Liver (tissue), 9 donors: ENCODE measurements around the gene SLC35A2. TPM values are rescaled to one million over a fixed set of nuclear protein-coding genes. Genes with fewer than 3 reads are reported as not detected.
"Not testable (repeated sequence)": the region's sequence is repeated elsewhere in the genome, so short reads cannot be mapped to it uniquely, and the experiment has no call there.

Source experiments
- DNase-seq: peaks from one replicate; pipeline ENCODE4 v3.0.0-alpha.2; 2017; ENCODE audit warnings: low spot score
- H3K27ac ChIP-seq, 2 donors: one replicate each; pipeline ENCODE4 v1.7.0; 2013; ENCODE audit warnings: inconsistent platforms in 2 of 2, low read length in 2 of 2, control low read depth in 1 of 2, low read depth in 1 of 2, mild to moderate bottlenecking in 1 of 2
- H3K27me3 ChIP-seq, 4 donors: one replicate each; pipeline versions ENCODE4 v1.6.1 to v1.7.0; 2013; ENCODE audit warnings: low read length in 3 of 4, inconsistent platforms in 1 of 4, mild to moderate bottlenecking in 1 of 4, moderate library complexity in 1 of 4; ENCODE audit not compliant: control insufficient read depth in 4 of 4, insufficient read depth in 4 of 4
- H3K36me3 ChIP-seq, 4 donors: one replicate each; pipeline versions ENCODE4 v1.6.1 to v1.7.0; 2013; ENCODE audit warnings: low read length in 3 of 4, mild to moderate bottlenecking in 3 of 4, low read depth in 1 of 4, moderate library complexity in 1 of 4; ENCODE audit not compliant: control insufficient read depth in 4 of 4, insufficient read depth in 3 of 4
- H3K4me1 ChIP-seq, 4 donors: one replicate each; pipeline versions ENCODE4 v1.6.1 to v1.7.0; 2013; ENCODE audit warnings: low read length in 3 of 4, mild to moderate bottlenecking in 3 of 4, moderate library complexity in 1 of 4; ENCODE audit not compliant: control insufficient read depth in 4 of 4, insufficient read depth in 4 of 4
- H3K4me3 ChIP-seq, 3 donors: one replicate each; pipeline versions ENCODE4 v1.6.1 to v1.7.0; 2013; ENCODE audit warnings: low read length in 3 of 3, control low read depth in 1 of 3, low read depth in 1 of 3, mild to moderate bottlenecking in 1 of 3
- H3K9ac ChIP-seq, 2 donors: one replicate each; pipeline ENCODE4 v1.7.0; 2013; ENCODE audit warnings: low read length in 2 of 2, mild to moderate bottlenecking in 2 of 2, moderate library complexity in 2 of 2, control low read depth in 1 of 2, low read depth in 1 of 2
- H3K9me3 ChIP-seq, 4 donors: one replicate each; pipeline versions ENCODE4 v1.6.1 to v1.7.0; 2013; ENCODE audit warnings: low read length in 3 of 4; ENCODE audit not compliant: control insufficient read depth in 4 of 4
- ATF3 ChIP-seq: IDR thresholded peaks from 2 replicates; pipeline ENCODE4 v1.6.1; 2016; ENCODE audit warnings: antibody characterized with exemption
- EGR1 ChIP-seq, 2 donors: IDR thresholded peaks; 2 replicates each; pipeline ENCODE4 v1.6.1; 2016 to 2018; ENCODE audit warnings: antibody characterized with exemption in 2 of 2, low read depth in 2 of 2
- FOXA1 ChIP-seq: IDR thresholded peaks from 2 replicates; pipeline ENCODE4 v1.6.1; 2016; ENCODE audit warnings: antibody characterized with exemption
- FOXA2 ChIP-seq: IDR thresholded peaks from 2 replicates; pipeline ENCODE4 v1.6.1; 2016; ENCODE audit warnings: antibody characterized with exemption
- GABPA ChIP-seq, 2 donors: IDR thresholded peaks in 1 of 2; conservative IDR thresholded peaks in 1 of 2; 2 replicates each; pipeline ENCODE4 v1.6.1; 2016; ENCODE audit warnings: antibody characterized with exemption in 2 of 2, mild to moderate bottlenecking in 1 of 2, moderate library complexity in 1 of 2
- HNF4A ChIP-seq, 2 donors: conservative IDR thresholded peaks; 2 replicates each; pipeline ENCODE4 v1.6.1; 2016; ENCODE audit warnings: antibody characterized with exemption in 2 of 2, mild to moderate bottlenecking in 2 of 2
- HNF4G ChIP-seq: IDR thresholded peaks from 2 replicates; pipeline ENCODE4 v1.6.1; 2016; ENCODE audit warnings: antibody characterized with exemption
- NR2F2 ChIP-seq: IDR thresholded peaks from 2 replicates; pipeline ENCODE4 v1.6.1; 2016; ENCODE audit warnings: antibody characterized with exemption
- RAD21 ChIP-seq, 2 donors: IDR thresholded peaks; 2 replicates each; pipeline ENCODE4 v1.6.1; 2016; ENCODE audit warnings: antibody characterized with exemption in 2 of 2, mild to moderate bottlenecking in 2 of 2
- REST ChIP-seq: IDR thresholded peaks from 2 replicates; pipeline ENCODE4 v1.6.1; 2016; ENCODE audit warnings: antibody characterized with exemption, mild to moderate bottlenecking
- RXRA ChIP-seq, 2 donors: IDR thresholded peaks; 2 replicates each; pipeline ENCODE4 v1.6.1; 2017 to 2018; ENCODE audit warnings: antibody characterized with exemption in 2 of 2, mild to moderate bottlenecking in 1 of 2
- SP1 ChIP-seq: IDR thresholded peaks from 2 replicates; pipeline ENCODE4 v1.6.1; 2018; ENCODE audit warnings: antibody characterized with exemption, mild to moderate bottlenecking
- TAF1 ChIP-seq: conservative IDR thresholded peaks from 2 replicates; pipeline ENCODE4 v1.6.1; 2016; ENCODE audit warnings: antibody characterized with exemption, mild to moderate bottlenecking
- YY1 ChIP-seq: IDR thresholded peaks from 2 replicates; pipeline ENCODE4 v1.6.1; 2016; ENCODE audit warnings: antibody characterized with exemption, mild to moderate bottlenecking
- WGBS: extraction: QIAGEN DNeasy Blood & Tissue Kit; methylation state at CpG from one replicate; pipeline ENCODE4 v1.1.7; 2013; 5-methylcytosine and 5-hydroxymethylcytosine counted together
- polyA plus RNA-seq, 2 donors: library from polyadenylated mRNA; stranded (reverse) in 1 of 2; unstranded in 1 of 2; fragments of 200-250 nt in 1 of 2; fragments of >200 nt in 1 of 2; fragmentation: Nextera tagmentation in 1 of 2; extraction: Ambion mirVana in 1 of 2; gene quantifications; one replicate each; pipeline versions ENCODE4 v1.2.1 to v1.2.3, GENCODE V29; 2013 to 2015
- total RNA-seq, 2 donors: library from RNA; depleted of rRNA; stranded (reverse); fragments of >200 nt; gene quantifications; one replicate each; pipeline ENCODE4 v1.2.3, GENCODE V29; 2014
- TF ChIP-seq, protein P1 (sequence below): IDR thresholded peaks from 2 replicates; pipeline ENCODE4 v1.6.1; 2016; ENCODE audit warnings: antibody characterized with exemption
- donor health status: healthy.
- donor health status: healthy.
- donor health status: healthy.
- donor health status: healthy.
- donor health status: healthy.

SLC35A2 gene
- total and polyA plus RNA-seq, 4 donors, result 10.0 to 26.9 (median 14.4) TPM

DNA sequence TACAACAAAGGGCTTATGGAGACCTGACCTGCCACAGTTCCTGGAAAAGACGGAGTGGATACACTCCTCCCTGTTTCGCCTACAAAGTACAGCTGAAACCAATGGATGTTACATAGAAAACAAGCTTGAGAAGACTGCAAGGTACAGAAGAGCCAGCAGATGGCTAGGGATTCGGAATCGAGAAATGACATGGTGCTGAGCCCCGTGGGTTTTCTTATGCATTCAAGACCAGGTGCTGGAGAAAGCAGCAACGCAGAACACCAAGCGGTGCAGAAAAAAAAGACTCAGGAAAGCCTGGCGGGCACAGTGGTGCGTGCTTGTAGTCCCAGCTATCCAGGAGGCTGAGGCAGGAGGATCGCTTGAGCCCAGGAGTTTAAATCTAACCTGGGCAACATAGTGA lies 27.7 kb downstream of the SLC35A2 start:
- 73% methylated on average over 10 of the region's 10 CpGs for WGBS
- H3K36me3 ChIP-seq, result no peaks in the 10 kb centered on the region
- no peaks in the 10 kb centered on the region for H3K27me3 ChIP-seq
- no peak overlapping the region for H3K4me3 ChIP-seq
- H3K27ac ChIP-seq, result no peak overlapping the region
- H3K9ac ChIP-seq, result no peak overlapping the region
- no peak for DNase-seq
- no peaks in the 10 kb centered on the region for H3K4me1 ChIP-seq
- TF ChIP-seq HNF4G, result no peak
- no peak for TF ChIP-seq SP1
- TF ChIP-seq YY1, result no peak
- no peak for TF ChIP-seq GABPA (IDR thresholded peaks at IDR 0.05 in 1 of 2, conservative IDR thresholded peaks at IDR 0.05 in 1 of 2)
- TF ChIP-seq NR2F2, result no peak
- TF ChIP-seq RXRA (IDR thresholded peaks at IDR 0.05), result no peak
- TF ChIP-seq RAD21 (IDR thresholded peaks at IDR 0.05), result no peak
- TF ChIP-seq REST, result no peak
- TF ChIP-seq, protein P1, sequence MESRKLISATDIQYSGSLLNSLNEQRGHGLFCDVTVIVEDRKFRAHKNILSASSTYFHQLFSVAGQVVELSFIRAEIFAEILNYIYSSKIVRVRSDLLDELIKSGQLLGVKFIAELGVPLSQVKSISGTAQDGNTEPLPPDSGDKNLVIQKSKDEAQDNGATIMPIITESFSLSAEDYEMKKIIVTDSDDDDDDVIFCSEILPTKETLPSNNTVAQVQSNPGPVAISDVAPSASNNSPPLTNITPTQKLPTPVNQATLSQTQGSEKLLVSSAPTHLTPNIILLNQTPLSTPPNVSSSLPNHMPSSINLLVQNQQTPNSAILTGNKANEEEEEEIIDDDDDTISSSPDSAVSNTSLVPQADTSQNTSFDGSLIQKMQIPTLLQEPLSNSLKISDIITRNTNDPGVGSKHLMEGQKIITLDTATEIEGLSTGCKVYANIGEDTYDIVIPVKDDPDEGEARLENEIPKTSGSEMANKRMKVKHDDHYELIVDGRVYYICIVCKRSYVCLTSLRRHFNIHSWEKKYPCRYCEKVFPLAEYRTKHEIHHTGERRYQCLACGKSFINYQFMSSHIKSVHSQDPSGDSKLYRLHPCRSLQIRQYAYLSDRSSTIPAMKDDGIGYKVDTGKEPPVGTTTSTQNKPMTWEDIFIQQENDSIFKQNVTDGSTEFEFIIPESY, result no peak
- H3K9me3 ChIP-seq, result no peaks in the 10 kb centered on the region

DNA sequence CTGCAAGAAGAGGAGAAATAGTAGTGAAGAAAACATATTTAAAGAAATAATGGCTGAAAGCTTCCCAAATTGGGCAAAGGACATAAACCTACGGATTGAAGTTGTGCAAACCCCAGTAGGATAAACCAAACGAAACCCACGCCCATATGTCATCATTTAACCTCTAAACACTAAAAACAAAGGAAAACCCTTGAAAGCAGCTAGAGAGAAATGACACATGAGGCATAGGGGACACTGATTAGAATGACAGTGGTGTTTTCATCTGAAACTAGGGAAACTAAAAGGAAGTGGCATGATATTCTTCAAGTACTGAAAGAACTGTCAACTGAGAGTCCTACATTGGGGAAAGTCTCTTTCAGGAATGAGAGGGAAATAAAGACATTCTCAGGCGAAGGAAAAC lies 34.5 kb downstream of the SLC35A2 start:
- H3K27ac ChIP-seq, H3K9ac ChIP-seq, H3K9me3 ChIP-seq, DNase-seq, H3K4me1 ChIP-seq, H3K36me3 ChIP-seq, H3K27me3 ChIP-seq, H3K4me3 ChIP-seq: not testable (repeated sequence)
- WGBS, result 65% methylated on average over 4 of the region's 4 CpGs

DNA sequence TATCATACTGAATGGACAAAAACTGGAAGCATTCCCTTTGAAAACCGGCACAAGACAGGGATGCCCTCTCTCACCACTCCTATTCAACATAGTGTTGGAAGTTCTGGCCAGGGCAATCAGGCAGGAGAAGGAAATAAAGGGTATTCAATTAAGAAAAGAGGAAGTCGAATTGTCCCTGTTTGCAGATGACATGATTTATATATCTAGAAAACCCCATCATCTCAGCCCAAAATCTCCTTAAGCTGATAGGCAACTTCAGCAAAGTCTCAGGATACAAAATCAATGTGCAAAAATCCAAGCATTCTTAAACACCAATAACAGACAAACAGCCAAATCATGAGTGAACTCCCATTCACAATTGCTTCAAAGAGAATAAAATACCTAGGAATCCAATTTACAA lies 39.4 kb downstream of the SLC35A2 start:
- WGBS, result 54% methylated on average over 1 of the region's 2 CpGs
- not testable (repeated sequence) for H3K9ac ChIP-seq, H3K27ac ChIP-seq, H3K36me3 ChIP-seq, H3K4me1 ChIP-seq, H3K27me3 ChIP-seq, H3K4me3 ChIP-seq, DNase-seq, H3K9me3 ChIP-seq

- no peak overlapping the region for H3K4me3 ChIP-seq
- no peak for DNase-seq
- no peak for TF ChIP-seq HNF4A (conservative IDR thresholded peaks at IDR 0.05)
- no peak for TF ChIP-seq NR2F2
- TF ChIP-seq EGR1 (IDR thresholded peaks at IDR 0.05; ENCODE audit: low read depth in 2 of 2), result no peak
- no peak for TF ChIP-seq SP1
- no peak for TF ChIP-seq ATF3
- no peak for TF ChIP-seq HNF4G
- TF ChIP-seq GABPA (IDR thresholded peaks at IDR 0.05 in 1 of 2, conservative IDR thresholded peaks at IDR 0.05 in 1 of 2), result no peak
- no peak for TF ChIP-seq REST
- TF ChIP-seq FOXA2, result no peak
- TF ChIP-seq TAF1, result no peak
- TF ChIP-seq FOXA1, result no peak
- H3K27ac ChIP-seq, result no peak overlapping the region
- WGBS, result 54% methylated on average over 4 of the region's 4 CpGs
- H3K36me3 ChIP-seq, result no peaks in the 10 kb centered on the region
- no peak overlapping the region for H3K9ac ChIP-seq
- H3K27me3 ChIP-seq, result no peaks in the 10 kb centered on the region
- no peaks in the 10 kb centered on the region for H3K4me1 ChIP-seq
- no peaks in the 10 kb centered on the region for H3K9me3 ChIP-seq
Measured at GRCh38 chrX:48864210-48864609, 47.2 kb downstream of the SLC35A2 start.
